LNCAP (cell line): ENCODE data around the gene EXO1.

Experiments used
- TF ChIP-seq, protein P1 (sequence below): fragments of 450-650 bp; IDR thresholded peaks from 2 replicates; pipeline ENCODE4 v1.5.1; 2017; ENCODE audit warnings: mild to moderate bottlenecking

Gene EXO1

DNA sequence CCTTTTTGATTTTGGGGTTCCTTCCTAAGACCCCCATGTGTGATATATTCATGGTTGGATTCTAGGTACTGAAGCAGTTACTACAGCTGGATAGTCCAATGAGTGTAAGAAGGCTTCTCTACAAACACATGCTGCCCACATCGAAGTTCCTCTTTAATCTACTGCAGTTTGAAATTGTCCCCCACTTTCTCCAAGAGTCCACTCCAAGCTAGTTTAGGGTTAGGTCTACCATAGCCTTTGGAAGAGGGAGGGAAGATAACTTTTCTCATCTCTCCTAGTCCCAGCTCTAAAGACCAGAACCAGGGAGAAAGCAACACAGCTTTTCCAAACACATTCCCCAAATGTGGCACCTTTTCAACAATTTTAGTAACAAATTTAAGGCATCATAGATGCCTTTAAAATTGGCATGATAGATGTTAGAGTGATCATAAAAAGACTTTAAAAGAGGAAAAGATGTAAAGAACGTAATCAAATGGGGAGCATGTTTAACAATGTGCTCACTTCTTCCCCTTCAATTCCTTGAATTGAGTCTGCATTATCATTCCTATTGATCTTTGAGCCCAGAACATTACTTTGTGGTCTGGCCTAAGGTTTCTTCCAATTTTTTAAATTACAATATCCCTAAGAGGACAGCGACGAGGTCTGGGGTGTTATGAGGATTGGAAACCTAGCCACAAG is 1.0 kb upstream of the EXO1 start:
- TF ChIP-seq, protein P1, sequence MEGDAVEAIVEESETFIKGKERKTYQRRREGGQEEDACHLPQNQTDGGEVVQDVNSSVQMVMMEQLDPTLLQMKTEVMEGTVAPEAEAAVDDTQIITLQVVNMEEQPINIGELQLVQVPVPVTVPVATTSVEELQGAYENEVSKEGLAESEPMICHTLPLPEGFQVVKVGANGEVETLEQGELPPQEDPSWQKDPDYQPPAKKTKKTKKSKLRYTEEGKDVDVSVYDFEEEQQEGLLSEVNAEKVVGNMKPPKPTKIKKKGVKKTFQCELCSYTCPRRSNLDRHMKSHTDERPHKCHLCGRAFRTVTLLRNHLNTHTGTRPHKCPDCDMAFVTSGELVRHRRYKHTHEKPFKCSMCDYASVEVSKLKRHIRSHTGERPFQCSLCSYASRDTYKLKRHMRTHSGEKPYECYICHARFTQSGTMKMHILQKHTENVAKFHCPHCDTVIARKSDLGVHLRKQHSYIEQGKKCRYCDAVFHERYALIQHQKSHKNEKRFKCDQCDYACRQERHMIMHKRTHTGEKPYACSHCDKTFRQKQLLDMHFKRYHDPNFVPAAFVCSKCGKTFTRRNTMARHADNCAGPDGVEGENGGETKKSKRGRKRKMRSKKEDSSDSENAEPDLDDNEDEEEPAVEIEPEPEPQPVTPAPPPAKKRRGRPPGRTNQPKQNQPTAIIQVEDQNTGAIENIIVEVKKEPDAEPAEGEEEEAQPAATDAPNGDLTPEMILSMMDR: no peak

DNA sequence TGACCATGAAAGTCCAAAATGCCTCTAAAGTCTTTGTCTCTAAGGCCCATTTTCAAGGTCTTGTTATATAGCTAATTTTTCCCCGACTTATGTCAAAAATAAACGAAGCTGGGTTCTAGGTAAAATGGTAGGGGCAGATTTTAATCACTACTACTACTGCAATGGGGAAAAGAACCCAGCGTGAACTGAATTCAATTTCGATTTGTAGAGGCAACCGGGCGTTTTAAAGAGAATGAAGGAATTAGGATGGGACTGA is 536 bp upstream of the EXO1 start:
- TF ChIP-seq, protein P1: no peak

DNA sequence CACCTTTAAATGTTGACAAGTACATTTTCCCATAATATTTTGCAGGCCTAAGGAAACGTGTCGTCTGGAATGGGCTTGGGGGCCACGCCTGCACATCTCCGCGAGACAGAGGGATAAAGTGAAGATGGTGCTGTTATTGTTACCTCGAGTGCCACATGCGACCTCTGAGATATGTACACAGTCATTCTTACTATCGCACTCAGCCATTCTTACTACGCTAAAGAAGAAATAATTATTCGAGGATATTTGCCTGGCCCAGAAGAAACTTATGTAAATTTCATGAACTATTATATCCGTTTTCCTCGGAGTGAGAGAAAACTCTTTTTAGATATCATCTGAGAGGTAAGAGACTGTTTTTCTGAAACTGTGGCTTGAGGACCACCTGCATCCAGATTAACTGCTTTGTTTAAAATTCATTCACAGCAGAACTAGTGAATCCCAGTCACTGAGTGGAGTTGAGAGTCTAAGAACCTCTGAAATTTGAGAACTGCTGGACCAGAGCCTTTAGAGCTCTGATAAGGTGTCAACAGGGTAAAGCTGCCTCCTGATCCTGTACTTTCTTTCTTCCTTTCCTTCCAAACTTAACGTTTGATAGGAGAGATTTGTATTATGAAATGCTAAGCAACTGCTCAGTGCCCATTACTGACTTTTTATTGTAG is 811 bp downstream of the EXO1 start:
- TF ChIP-seq, protein P1: no peak

DNA sequence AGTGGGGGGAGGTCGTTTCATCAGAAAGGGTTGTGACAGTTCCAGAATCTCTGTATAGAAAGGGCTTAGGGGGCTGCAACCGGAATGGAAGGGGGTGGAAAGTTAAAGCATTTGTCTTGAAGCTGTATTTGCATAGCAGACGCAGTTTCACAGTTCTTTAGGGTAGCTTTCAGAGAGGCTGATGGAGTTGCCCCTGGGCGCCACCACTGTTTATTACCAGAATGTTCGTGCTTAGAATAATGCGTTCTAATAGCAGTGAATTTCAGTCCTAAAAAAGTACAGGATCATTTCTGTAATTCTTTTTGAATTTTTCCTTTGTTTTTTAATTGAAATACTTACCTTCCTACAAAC is 1.3 kb downstream of the EXO1 start:
- TF ChIP-seq, protein P1: no peak

DNA sequence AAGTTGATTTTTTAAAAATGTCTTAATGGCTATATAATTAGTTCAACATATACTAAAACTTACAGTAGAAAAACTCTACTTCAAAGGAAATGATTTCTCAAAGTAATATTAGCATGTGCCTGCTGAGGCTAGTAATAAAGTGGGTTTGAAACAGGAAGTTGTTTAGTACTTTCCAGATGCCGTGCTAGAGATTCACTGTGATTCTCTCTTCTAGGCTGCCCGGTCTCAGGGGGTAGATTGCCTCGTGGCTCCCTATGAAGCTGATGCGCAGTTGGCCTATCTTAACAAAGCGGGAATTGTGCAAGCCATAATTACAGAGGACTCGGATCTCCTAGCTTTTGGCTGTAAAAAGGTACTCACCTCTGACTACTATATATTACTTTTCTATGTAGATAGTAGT is 9.1 kb downstream of the EXO1 start:
- TF ChIP-seq, protein P1: no peak

DNA sequence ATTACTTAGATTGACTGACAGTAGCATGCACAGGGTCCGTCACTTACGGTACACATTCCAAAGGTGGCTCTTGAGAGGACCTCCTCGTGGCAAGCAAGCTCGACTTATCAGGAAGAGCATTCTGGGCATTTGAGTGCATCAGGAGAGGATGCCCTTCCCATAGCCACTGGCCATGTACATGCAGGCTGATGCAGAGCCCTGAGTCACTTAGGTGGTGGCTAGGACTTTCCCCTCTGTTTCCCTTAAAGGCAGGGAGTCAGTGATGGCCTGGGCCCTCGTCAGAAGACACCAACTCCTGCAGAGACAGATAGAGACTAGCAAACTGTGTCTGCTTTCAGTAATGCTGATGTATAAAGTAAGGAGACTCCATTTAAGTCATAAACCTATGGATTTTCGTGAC is 12.9 kb downstream of the EXO1 start:
- TF ChIP-seq, protein P1: no peak

DNA sequence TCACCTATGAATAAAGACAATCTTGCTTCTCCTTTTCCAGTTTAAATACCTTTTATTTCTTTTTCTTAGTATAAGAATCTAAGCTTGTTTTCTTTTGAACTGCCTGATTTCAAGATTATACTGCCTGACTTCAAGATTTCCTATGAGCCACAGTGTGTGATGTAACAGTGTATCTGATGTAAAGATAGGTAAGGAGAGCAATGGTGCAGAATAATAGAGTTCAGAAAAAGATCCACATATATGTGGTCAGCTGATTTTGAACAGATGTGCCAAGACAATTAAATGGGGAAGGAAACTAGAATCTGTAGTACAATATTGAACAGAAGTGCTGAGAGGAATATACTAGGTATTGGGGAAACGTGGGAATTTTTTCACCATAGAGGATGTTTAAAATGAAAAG is 21.0 kb downstream of the EXO1 start:
- TF ChIP-seq, protein P1: no peak

DNA sequence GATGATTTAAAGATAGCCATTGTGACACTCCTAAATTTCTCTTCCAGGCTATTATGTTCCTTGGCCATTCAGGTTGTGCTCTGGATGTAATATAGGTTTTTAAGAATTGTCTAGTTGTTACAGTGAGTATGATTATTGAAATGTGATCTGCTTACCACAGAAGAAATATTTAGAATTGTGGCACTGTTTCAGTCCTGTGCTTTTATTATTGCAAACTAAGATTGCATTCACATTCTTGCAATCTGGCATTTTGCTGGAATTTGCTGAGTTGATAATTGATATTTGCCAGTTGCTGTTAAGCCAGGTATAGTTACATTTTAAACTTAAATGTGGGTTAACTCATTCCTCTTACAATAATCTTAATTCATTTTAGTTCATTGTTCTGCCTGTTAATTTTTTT is 22.3 kb downstream of the EXO1 start:
- TF ChIP-seq, protein P1: no peak
